HepG2 (cell line): ENCODE data around the gene CHID1. TPM values are rescaled to one million over a fixed set of nuclear protein-coding genes. Genes with fewer than 3 reads are reported as not detected.
A peak's percentile ranks its signal among the peaks of the same experiment; 100 is the strongest.

Experiments used
- AGO2 ChIP-seq: fragments of 200-400 bp; formaldehyde crosslinking; optimal IDR thresholded peaks from 2 replicates; pipeline ENCODE3; 2017; ENCODE audit warnings: mild to moderate bottlenecking, low read depth, low read length, moderate library complexity
- GMEB2 ChIP-seq: IDR thresholded peaks from 2 replicates; pipeline ENCODE4 v1.6.1; 2016; ENCODE audit warnings: missing biosample characterization, missing genetic modification reagents, low read depth
- HMGXB3 ChIP-seq: sonication (generic); formaldehyde crosslinking; IDR thresholded peaks from 2 replicates; pipeline ENCODE4 v1.4.0; 2020; ENCODE audit warnings: missing genetic modification reagents, borderline replicate concordance
- SMARCE1 ChIP-seq: fragments of 450-650 bp; IDR thresholded peaks from 2 replicates; pipeline ENCODE4 v1.6.1; 2017; ENCODE audit warnings: borderline replicate concordance
- SNAPC4 ChIP-seq: sonication (generic); formaldehyde crosslinking; IDR thresholded peaks from 2 replicates; pipeline ENCODE4 v1.4.0; 2020; ENCODE audit warnings: mild to moderate bottlenecking, missing genetic modification reagents
- ZBTB21 ChIP-seq: sonication (generic); formaldehyde crosslinking; IDR thresholded peaks from 2 replicates; pipeline ENCODE4 v1.4.0; 2020; ENCODE audit warnings: missing genetic modification reagents
- ZNF235 ChIP-seq: sonication (generic); formaldehyde crosslinking; IDR thresholded peaks from 2 replicates; pipeline ENCODE4 v1.8.1; 2023; ENCODE audit warnings: mild to moderate bottlenecking, missing genetic modification reagents, borderline replicate concordance
- ZNF83 ChIP-seq: sonication (generic); formaldehyde crosslinking; IDR thresholded peaks from 2 replicates; pipeline ENCODE4 v1.4.0; 2020; ENCODE audit warnings: missing genetic modification reagents, mild to moderate bottlenecking, borderline replicate concordance
- ZSCAN22 ChIP-seq: sonication (generic); formaldehyde crosslinking; IDR thresholded peaks from 2 replicates; pipeline ENCODE4 v1.4.0; 2020; ENCODE audit warnings: mild to moderate bottlenecking, missing genetic modification reagents
- polyA plus RNA-seq, 8 experiments: library from polyadenylated mRNA; depleted of rRNA in 3 of 8; stranded (reverse) in 7 of 8; unstranded in 1 of 8; fragments of >200 nt; fragmentation: Illumina TruSeq in 4 of 8; extraction: Trizol in 4 of 8; gene quantifications; 2 replicates each; pipeline versions ENCODE4 v1.2.1 to v1.2.3, GENCODE V29; 2011 to 2016; ENCODE audit warnings: low read depth in 4 of 8, missing spikeins in 1 of 8, mixed read lengths in 1 of 8; ENCODE audit not compliant: insufficient read depth in 1 of 8
- total RNA-seq, 5 experiments: library from RNA; depleted of rRNA; stranded (reverse); fragments of >200 nt; fragmentation: Illumina TruSeq; extraction: Trizol; gene quantifications; 2 replicates each; pipeline ENCODE4 v1.2.3, GENCODE V29; 2016; ENCODE audit warnings: low read depth in 1 of 5

The CHID1 gene
- total and polyA plus RNA-seq, 2 of the 13 experiments (the other 11 are each of a cell fraction or from before 2014, with no cell fraction given), result 65.1 to 93.6 TPM

GRCh38 chr11:914204-914603 is 3.6 kb upstream of the CHID1 start (continued):
- TF ChIP-seq GMEB2 (no peak), ZBTB21 (CRISPR knock-in tag) (no peak), HMGXB3 (CRISPR knock-in tag) (no peak), ZSCAN22 (CRISPR knock-in tag) (no peak), AGO2 (no peak), ZNF235 (CRISPR knock-in tag) (0 out of 2 replicates have a peak, but pooled peaks have one; percentile 41), ZNF83 (CRISPR knock-in tag) (no peak), SMARCE1 (no peak), SNAPC4 (CRISPR knock-in tag) (peak; percentile 35; the same call in 1 of the 2 replicates)
